Hippocampal formation (tissue), 2 donors: ENCODE data around the gene IDH2.

ENCODE experiments used
- DNase-seq, 2 donors: peaks; one replicate each; lab custom pipeline; 2025; lab: John Stamatoyannopoulos, UW

Gene IDH2

DNA sequence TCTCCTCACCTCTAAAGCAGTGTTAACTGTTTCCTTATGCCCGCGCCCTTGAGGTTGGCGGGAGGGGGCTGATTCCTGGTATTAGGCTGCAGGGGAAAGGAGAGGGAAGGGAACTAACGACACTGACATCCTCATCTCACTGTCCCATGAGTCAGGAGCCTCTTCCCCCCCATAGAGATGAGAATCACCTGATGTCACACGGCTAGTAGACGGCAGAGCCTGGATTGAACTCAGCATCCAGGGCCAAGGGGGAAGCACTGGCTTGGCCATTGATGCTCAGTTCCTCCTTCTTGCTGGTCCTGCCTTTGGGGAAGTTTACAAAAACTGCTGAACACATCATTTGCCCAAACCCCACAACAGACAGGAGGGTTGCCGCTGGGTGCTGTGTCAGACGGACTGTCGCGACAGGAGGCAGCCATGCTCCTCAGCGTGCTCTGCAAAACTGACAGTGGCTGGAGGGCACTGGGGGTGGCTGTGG, 38.5 kb downstream of the IDH2 start:
- DNase-seq, result peak in 1 of 2 donors; percentile 46

DNA sequence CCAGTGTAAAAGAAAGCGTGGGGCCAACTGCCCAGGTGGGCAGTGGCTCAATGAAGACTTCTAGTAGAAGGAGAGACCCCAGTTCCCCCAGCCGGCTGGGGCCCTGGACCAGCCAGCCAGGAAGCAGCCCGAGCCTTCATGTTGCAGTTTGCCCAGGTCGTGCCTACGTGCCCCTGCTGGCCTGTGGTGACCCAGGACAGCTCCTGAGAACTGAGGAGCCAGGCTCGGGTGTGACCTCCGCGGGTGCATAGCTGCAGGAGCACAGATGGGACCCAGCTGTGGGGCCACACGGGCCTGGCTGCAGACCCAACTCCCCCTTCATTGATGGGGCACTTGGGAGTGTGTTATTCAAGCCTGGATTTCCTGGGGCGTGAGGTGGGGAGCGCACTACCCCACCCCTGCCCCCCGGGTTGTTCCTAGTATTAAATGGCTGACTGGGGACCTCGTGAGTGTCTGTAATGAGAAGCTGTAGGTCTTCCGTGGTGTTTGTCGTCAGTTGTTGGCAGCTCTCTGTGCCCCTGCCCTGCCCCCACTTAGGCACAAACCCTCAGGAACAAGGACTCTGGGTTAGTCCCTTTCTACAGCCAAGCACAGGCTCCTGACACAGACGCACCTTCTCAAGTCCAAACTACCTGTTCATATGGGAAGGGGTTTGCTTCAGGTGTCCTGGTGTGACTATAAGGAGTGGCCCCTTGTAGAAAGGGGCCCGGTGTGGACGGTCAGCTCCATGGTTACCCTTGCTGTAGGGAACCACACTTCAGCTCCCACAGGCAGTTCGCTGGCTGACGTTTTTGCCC, 39.1 kb downstream of the IDH2 start:
- DNase-seq, result no peak

DNA sequence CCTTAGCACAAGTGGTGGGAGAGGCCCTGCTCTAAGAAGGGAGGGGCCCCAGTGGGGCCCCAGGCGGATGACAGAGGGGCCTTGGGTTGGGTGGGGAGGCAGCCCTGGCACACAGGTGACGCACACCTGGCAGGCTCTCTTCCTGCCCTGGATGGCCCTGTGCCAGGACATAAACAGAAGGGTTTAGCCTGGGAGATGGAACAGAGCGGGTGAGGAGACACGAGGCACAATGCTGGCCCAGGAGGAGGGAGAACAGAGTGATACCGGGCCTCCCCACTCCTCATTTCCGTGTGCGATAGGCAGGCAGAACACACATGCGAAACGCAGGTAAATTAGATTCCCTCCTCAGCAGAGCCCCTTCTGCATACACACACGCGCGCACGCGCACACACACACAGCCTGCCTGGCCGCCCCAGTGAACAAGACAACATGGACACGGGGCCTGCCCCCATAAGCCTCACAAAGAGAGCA, 39.8 kb downstream of the IDH2 start:
- no peak for DNase-seq

DNA sequence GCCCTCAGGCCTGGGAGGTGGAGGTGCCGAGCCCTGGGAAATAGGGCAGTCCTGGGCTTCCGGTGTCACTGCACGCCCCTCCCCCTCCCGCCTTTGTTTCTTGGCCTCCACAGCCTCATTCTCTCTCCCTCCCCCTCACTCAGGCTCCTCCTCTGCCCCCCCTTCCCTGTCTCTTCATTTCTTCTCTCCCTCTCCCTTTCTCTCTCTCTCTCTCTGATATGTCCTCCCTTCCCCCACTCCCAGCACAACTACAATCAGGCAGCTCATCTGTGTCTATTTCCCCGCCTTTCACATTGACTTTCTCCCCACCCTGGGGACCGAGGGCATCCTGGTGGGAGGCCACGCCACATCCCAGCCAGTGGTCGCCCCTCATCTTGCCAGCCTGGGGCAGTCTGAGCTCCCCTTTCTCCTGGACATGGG, 40.2 kb downstream of the IDH2 start:
- no peak for DNase-seq

DNA sequence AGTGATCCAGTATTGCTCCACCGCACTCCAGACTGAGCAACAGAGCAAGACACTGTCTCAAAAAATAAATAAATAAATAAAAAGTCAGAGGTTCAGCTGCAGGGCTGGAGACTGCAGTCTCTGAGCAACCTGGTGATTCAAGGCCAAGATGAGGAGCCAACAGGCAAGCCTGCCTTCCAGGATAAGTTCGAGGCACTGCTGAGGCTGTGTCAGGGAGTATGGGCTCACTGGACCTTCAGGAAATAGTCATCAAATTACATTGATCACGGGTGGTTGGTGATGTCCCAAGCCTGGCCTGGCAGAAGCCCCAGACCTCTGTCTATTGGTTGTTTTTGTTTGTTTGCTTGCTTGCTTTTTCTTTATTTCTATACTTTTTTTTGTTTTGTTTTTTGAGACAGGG, 41.5 kb downstream of the IDH2 start:
- no peak for DNase-seq

DNA sequence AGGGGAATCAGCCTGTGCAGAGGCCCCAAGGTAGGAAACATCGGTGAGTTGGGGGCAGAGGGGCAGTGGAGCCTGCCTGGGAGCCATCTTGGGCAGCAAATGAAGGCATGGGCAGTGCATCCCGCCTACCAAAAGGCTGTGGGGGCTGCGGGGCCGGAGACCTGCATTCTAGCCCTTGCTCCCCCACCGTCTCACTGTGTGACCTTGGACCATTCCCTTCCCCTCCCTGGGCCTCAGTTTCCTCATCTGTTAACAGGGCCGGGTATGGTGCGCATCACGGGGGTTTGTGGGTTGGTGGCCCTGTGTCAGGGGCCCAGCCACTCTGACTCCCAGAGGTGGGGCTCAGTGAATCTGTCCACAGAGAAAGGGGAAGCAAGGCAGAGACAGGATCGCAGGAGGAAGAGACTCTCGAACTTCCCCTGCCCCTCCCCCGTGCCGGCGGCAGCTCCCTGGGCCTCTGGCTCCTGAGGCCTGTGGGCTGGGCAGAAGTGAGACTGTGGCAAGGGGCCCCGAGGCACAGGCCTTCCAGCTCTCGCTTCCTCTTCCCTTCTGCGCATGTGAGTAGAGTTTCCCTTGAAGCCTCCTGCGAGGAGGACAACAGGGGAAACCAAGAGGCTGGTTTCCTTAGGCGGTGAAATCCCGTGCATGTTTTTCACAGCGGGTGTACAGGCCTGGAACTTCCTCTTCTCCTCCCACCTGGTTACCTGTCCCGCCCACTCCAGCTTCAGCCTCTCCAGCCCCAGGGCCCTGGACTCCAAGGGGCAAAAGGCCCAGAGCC, 42.9 kb downstream of the IDH2 start:
- DNase-seq, result peak in 1 of 2 donors; percentile 67

DNA sequence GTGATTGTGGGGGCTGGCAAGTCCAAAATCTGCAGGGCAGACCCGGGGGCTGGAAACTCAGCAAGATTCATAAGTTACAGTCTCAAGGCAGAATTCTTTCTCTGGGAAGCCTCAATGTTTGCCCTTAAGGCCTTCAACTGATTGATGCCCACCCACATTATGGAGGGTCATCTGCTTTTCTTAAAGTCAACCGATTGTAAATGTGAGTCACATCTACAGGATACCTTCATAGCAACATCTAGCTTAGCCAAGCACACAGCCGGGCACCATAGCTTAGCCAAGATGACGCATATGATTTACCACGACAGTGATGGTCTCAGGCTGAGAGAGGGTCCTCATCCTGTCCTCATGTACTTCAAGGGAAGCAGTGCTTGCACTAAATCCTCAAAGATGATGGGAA, 43.5 kb downstream of the IDH2 start:
- no peak for DNase-seq

DNA sequence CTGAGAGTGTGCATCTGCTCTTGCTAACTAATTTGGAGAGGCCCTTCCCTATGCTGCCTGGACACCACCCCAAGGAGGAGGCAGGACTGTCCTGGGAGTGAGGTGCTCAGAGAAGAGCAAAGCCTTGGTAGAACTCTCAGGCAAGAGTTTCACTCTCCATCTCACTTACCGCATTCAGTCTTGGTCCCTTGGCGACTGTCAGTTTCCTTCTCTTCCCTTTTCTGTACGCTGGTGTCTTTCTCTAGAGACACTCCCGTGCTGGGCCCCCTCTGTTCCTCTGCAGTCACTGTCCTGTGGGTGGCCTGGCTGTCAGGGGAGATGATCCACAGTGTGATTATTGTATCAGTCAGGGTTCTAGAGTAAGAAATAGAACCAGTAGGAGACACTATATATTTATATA, 44.0 kb downstream of the IDH2 start:
- no peak for DNase-seq

DNA sequence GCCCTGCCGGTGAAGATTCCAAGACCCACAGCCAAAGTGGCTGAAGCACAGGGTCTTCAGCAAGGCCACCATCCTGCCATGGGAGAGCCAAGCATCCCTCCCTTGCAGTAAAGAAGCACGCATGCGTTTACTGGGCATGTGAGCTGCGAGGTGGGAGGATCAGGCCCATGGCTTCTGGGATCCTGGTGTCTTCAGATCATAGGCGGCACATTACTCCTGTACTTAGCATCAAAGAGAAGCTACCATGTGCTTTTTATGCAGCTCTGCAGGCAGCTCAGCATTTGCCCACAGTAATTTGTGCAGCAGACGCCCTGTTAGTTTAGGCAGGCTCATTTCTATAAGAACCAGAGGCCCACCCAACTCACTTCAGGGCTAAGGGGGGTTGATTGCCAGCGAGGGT, 45.7 kb downstream of the IDH2 start:
- DNase-seq, result no peak

DNA sequence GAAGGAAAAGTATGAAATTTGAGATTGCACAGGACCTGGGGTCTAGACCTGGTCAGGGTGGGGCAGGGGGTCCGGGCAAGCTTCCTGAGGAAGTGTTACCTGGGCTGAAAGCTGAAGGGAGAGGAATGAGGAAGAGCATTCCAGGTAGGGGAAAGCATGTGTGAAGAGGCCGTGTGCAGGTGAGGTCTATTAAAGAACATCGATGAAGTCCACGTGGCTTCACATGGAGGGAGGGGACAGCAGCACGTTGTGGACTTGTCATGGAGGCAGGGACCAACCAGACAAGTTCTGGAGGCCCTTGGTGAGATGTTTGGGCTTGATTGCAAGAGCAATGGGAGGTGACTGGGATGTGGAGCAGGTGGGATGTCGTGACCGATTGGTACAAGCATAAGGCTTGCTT, 47.1 kb downstream of the IDH2 start:
- DNase-seq, result no peak

DNA sequence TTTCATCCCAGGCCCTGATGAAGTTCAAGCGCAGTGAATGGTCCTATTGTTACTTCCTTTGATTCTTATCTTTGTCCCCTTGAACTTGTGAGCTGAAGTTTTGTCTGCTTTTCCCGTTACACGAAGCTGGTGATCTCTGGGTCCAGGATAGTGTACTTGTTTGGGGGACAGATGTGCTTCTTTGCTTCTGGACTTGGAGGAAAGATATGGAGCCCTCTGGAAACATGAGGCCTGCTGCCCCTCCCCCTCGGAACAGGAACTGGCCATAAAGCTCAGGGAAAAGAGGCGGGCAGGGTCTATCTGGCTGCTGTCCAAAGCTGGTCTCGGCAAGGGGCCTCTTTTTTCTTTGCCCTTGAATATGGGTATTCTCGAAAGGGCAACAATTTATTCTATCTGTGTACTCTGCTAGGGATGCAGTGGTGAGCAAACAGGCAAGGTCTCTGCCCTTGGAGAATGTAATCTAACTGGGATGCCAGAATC, 47.6 kb downstream of the IDH2 start:
- DNase-seq, result no peak

DNA sequence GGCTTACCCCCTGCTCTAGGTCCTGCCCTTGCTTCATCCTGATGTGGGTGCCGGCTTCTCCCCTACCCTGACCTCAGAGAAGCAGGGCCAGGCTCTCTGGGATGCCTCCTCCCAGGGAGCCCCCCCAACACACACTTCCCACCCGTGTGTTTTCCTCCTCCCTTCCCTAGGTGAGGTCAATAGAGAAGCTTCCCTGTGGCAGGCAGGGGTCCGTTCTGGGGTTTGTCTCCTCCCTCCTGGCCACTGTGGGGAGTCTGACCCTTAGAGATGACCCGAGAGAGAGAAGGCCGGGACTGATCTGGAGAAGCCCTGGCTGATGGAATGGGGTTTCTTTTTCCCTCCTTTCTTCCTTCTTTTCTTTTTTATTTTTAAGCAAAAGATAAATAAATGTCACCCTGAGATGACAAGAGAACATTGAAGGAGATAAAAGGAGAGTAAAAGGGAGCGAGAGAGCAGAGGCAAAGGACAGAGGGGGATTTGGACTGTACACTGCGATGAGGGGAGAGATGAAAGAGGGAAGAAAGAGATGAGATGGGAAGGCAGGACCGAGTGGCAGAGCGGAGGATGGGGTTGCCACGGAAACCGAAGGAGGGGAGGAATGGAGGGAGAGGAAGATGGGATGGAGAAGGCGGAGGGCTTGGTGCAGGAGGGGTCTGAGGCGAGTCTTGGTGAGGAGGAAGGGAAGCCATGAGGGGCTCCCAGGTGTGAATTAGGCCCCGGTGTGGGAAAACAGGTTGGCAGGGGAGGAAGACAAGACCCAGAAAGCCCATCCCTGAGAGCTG, 48.4 kb downstream of the IDH2 start:
- DNase-seq, result no peak

DNA sequence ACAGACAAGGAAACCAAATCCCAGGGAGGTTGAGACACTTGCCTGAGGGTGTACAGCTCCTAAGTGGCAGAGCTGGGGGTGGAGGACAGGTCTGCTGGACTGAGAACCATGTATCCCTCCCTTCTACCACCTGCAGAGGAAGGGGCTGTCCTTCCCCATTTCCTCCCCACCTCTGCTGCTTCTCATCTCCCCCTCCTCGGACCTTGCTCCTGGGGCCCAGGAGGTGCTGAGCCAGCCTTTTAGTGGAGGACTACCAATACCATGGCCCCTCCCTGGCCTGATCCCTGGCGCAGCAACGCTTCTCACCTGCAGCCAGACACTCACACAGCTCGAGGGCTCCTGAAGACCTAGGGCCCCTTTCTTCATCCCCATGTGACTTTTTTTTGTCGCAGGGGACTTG, 50.4 kb downstream of the IDH2 start:
- no peak for DNase-seq

DNA sequence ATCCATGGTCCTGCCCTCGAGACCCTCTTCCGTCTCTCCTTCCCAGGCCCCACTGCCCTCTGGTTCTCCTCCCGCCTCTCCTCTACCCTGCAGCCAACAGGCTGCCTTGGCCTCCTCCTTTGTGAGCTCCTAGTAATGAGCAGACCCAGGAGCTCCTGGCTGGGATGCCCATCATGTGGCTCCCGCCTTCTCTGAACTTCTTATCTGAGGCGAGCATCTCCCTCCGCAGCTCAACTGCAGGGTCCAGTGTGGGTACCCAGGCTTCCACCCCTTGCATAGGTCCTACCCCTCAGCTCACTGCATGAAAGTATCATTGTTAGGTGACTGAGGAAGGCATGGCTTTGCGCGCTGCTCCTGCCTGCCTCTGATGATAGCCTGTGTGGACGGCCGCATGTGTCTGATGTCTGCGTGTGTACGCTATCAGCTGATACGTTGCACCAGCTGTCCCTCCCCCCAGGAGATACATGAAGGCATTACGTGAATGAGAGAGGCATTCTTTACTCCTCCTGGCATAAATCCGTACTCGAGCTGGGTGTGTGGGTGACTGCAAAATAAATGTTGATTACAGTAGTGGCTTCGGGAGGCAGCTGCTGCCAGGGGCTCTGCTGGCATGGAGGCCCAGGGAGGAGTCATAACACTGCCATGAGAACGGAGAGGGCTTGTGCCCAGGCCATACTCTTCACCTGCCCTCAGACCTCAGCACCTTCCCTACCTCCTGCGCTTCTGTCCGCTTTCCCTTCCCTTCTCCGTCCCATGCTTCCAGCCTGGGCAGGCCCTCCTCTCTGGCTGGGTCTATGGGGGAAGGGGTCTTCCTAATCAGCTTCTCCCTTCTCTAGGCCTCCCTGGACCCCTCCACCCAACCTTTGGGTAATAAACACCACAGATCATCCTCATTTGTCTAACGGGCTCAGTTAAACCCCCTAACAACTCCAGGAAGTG, 52.3 kb downstream of the IDH2 start:
- no peak for DNase-seq

DNA sequence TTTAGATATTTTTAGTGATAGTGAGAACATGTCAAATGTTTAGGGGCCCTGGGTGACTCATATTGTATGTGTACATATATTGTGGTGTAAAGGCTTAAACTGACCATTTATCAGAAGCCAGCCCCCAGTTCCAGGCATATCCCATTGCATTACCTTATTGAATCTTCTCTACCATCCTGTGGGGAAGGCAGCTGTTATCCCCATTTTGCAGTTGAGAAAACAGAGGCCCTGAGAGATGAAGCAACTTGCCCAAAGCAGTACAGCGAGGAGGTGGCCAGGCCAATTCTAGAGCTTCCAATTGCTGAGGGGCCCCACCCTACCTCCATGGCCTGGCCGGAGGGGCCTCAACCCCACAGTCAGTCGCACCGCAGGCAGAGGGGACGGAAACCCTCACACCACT, 53.2 kb downstream of the IDH2 start:
- DNase-seq, result no peak

DNA sequence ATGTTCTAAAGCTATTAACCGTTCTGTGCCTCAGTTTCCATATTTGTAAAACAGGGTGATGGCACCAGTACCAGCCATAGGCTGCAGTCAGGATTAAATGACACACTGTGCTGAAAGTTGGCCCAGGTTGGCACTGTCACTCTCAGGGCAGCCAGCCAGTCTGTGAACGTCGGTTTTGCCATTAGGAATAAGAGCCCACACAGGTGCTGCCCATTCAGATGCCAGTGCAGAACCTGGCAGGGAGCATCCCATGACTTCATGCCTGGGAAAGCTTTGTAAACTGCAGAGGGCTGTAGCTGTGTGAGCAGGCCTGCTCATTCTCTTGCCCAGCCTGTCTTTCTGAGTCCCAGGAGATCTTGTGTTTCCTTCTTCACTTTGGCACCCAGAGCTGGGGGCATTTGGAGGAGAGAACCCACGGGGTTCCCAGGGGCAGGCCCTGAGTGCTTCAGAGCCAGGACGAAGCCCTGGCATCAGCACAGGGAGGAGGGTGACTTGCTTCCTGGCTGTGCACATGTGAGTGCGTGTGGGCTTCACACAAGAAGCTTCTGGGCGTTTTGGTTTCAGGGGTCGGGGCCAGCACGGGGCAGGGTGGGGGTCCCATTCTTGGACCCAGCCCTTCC, 54.2 kb downstream of the IDH2 start:
- no peak for DNase-seq

DNA sequence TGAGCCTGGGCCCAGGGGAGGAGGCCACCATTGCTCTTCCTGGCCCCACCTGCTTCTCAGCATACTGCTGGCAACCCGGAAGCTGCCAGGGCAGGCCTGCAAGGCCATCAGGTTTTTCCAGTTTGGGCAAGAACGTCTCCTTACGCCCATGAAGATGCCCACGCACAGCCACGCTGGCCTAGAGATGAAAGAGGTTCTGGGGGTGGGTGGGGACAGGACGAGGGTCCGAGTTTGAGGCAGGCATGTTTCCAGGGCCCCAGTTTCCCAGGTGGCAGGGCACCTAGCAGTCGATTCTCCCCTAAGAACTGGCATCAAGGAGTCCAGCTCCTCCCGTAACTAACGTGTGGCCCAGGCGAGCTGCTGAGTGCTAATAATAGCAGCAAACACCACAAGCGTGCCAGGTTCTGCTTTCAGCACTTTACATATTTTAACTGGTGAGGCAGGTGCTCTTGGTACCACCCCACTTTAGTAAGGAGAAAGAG, 55.3 kb downstream of the IDH2 start:
- no peak for DNase-seq

DNA sequence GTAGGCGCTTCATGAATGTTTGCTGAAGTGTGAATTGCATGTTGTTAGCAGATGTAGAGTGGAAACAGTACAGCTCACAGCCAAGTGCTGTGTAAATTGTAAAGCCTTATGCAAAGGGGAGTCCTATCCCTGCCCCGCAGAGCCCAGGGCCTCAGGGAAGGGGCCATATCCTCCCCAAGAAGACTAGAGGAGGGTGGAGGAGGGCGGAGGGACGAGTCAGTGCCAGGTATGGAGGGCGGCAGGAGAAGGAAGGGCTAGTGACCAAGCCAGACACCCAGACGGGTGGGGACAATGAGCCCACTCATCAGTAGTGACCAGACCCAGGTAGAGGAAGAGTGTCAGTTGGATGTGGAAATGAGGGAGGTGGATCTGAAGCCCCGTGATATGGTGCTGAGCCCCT, 56.0 kb downstream of the IDH2 start:
- no peak for DNase-seq

DNA sequence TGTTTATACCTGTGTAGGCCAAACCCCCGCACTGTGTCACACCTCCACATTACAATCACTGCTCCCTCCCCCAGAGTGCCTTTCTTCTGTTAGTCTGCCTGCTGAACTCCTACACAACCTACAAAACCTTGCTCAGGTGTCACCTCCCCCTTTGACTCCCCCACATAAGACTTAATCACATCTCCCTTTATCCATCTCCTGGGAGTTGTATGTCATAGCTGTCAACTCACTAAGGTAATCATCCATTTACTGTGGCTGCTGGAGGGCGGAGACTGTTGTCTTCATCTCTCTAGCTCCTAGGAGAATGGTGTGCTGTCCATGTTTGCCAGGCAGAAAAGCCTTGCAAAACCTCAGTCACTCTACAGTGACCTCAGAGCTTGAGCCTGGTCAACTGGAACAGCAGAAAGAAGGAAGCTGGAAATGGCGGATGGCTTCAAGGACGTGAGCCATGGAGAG, 57.3 kb downstream of the IDH2 start:
- no peak for DNase-seq

DNA sequence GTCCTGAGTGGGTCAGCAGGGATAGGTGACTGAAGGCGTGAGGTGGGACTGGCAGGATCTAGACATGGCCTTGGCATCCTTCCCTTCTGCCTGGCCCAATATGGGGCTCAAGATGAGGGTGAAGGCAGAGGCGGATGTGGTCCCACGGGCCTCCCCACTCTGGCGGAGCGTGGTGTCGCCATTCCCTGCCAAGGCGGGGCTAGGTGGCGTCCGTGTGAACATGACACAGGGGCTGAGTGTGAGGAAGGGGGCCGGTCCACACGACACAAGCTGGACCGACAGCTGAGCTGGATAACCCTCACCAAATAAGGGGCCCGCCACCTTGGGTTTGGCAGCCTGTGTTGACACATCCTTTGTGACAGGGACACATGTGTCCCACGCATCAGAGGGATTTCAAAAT, 58.1 kb downstream of the IDH2 start:
- DNase-seq, result no peak
